CD4-positive, alpha-beta T cell (primary cell): ENCODE data around the gene KDM2B. TPM values are rescaled to one million over a fixed set of nuclear protein-coding genes. Genes with fewer than 3 reads are reported as not detected.

ENCODE experiments used
- ATAC-seq: fragments of 200-7000 bp; cut with Tn5 transposase; one replicate; pipeline ENCODE4 v1.10.0; 2022; ENCODE audit warnings: mild to moderate bottlenecking; ENCODE audit not compliant: poor library complexity
- CTCF ChIA-PET: fragments of 350-600 bp; sonication (Branson Sonifier 250); formaldehyde crosslinking; loops from one replicate; lab custom pipeline; 2021; ENCODE audit warnings: antibody characterized with exemption, inconsistent platforms; lab: Charles Lee
- POLR2A ChIA-PET: fragments of 350-600 bp; sonication (Branson Sonifier 250); formaldehyde crosslinking; loops from one replicate; lab custom pipeline; 2021; ENCODE audit warnings: antibody characterized with exemption, inconsistent platforms; lab: Charles Lee
- DNase-seq, 14 experiments: peaks; one replicate each; pipeline ENCODE4 v3.0.0-alpha.2; 2013 to 2020; ENCODE audit warnings: mixed read lengths in 2 of 14
- H3K27ac ChIP-seq, 2 donors: one replicate each; pipeline versions ENCODE4 v1.5.1 to v1.7.0; 2013; ENCODE audit warnings: low read length in 2 of 2, low read depth in 1 of 2, mild to moderate bottlenecking in 1 of 2
- H3K27me3 ChIP-seq, 2 experiments: 1 replicate in 1 of 2; 2 replicates in 1 of 2; pipeline versions ENCODE4 v1.6.1 to v1.7.0; 2013; ENCODE audit warnings: low read length in 2 of 2, control low read depth in 1 of 2, mild to moderate bottlenecking in 1 of 2, moderate library complexity in 1 of 2; ENCODE audit not compliant: insufficient read depth in 2 of 2, control insufficient read depth in 1 of 2
- H3K36me3 ChIP-seq: one replicate; pipeline ENCODE4 v1.6.1; 2013; ENCODE audit warnings: low read length, control low read depth; ENCODE audit not compliant: insufficient read depth
- H3K4me1 ChIP-seq: one replicate; pipeline ENCODE4 v1.6.1; 2013; ENCODE audit warnings: low read length, control low read depth; ENCODE audit not compliant: insufficient read depth
- H3K4me3 ChIP-seq: one replicate; pipeline ENCODE4 v1.5.1; 2013; ENCODE audit warnings: mild to moderate bottlenecking, low read length, moderate library complexity
- H3K9me3 ChIP-seq, 2 experiments: 1 replicate in 1 of 2; 2 replicates in 1 of 2; pipeline versions ENCODE4 v1.6.1 to v1.7.0; 2013; ENCODE audit warnings: low read length in 2 of 2, mild to moderate bottlenecking in 2 of 2, control low read depth in 1 of 2, moderate library complexity in 1 of 2; ENCODE audit not compliant: control insufficient read depth in 1 of 2, insufficient read depth in 1 of 2
- H3K27ac Mint-ChIP-seq: one replicate; pipeline ENCODE4 v1.8.0; 2020; ENCODE audit warnings: mixed read lengths
- H3K27me3 Mint-ChIP-seq: one replicate; pipeline ENCODE4 v1.8.0; 2021; ENCODE audit warnings: mixed read lengths
- H3K36me3 Mint-ChIP-seq: one replicate; pipeline ENCODE4 v1.8.0; 2021; ENCODE audit warnings: low read depth, mixed read lengths
- H3K4me1 Mint-ChIP-seq: one replicate; pipeline ENCODE4 v1.8.0; 2021; ENCODE audit warnings: low read depth, mixed read lengths
- H3K4me3 Mint-ChIP-seq: one replicate; pipeline ENCODE4 v1.8.0; 2020; ENCODE audit warnings: mild to moderate bottlenecking, mixed read lengths
- H3K9me3 Mint-ChIP-seq: one replicate; pipeline ENCODE4 v1.8.0; 2020; ENCODE audit warnings: mixed read lengths
- intact Hi-C, 2 experiments: fragments of 100-400 bp; cut with DNase I in 1 of 2; cut with micrococcal nuclease in 1 of 2; formaldehyde crosslinking; loops; one replicate each; pipeline versions ENCODE4 v1.15.1 to v1.9.0; 2023 to 2025; cut with DNase I, micrococcal nuclease
- total RNA-seq, 174 experiments: library from RNA in 2 of 174; stranded (reverse) in 2 of 174; gene quantifications; one replicate each; pipeline ENCODE4 v1.2.3 and lab custom pipeline; 2021 to 2026
- TF ChIP-seq, protein P1 (sequence below): fragments of 200-600 bp; IDR thresholded peaks from one replicate; pipeline ENCODE4 v1.8.0; 2022; ENCODE audit warnings: antibody characterized with exemption, mild to moderate bottlenecking

Gene KDM2B
- total RNA-seq, 2 experiments from 2014 or later = 60.4 to 62.6 TPM

DNA sequence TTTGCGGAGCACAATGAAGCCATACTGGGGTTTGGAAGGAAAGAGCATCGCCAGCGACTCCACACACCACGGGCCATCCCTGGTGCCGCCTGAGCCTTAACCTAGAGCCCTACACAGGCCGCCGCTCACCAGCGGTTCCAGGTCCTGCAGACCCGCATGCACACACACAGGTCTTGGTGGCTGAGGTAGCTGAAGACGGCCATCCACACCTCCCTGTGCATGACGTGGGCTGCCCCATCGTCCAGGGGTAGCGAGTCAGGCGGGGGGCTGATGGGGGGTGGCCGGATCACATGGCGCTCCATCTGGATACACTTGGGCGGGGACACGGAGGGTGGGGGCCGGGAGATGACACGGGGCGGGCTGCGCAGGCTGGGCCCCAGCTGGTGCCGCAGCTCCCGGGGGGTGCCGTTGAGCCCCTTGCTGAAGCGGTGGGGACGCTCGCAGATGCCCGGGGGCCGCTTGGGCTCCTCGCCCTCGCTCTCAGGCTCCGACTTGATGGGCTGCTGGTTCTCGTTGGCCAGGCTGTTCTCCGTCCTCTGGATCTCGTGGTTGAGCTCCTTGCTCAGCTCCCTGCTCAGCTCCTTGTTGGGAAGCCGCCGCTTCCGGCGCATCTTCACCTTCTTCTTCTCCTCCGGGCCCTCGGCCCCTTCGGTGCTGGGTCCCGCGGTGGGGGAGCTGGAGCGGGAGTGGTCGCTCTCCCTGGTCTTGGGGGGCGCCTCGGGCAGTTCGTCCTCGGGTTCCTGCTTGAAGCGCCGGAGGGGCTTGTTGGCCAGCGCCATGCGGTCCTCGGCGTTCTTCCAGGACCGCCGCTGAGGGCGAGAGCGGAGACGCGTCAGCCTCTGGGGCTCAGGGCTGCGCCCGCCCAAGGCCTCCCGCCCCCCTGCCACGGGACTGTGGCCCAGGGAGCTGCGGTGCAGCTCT, 138.5 kb downstream of the KDM2B start:
- TF ChIP-seq, protein P1, sequence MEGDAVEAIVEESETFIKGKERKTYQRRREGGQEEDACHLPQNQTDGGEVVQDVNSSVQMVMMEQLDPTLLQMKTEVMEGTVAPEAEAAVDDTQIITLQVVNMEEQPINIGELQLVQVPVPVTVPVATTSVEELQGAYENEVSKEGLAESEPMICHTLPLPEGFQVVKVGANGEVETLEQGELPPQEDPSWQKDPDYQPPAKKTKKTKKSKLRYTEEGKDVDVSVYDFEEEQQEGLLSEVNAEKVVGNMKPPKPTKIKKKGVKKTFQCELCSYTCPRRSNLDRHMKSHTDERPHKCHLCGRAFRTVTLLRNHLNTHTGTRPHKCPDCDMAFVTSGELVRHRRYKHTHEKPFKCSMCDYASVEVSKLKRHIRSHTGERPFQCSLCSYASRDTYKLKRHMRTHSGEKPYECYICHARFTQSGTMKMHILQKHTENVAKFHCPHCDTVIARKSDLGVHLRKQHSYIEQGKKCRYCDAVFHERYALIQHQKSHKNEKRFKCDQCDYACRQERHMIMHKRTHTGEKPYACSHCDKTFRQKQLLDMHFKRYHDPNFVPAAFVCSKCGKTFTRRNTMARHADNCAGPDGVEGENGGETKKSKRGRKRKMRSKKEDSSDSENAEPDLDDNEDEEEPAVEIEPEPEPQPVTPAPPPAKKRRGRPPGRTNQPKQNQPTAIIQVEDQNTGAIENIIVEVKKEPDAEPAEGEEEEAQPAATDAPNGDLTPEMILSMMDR = no peak
- POLR2A ChIA-PET = interaction anchor here (0.8 to 1.2 kb wide), 2 partner anchors 42 kb away, joined by 3 to 6 read pairs; partner anchors contain the start of gene RNF34
- H3K4me1 Mint-ChIP-seq = peaks cover 4% of the 10 kb centered on the region
- H3K27ac Mint-ChIP-seq = no peak overlapping the region
- H3K36me3 Mint-ChIP-seq = peaks cover 71% of the 10 kb centered on the region
- Histone ChIP-seq H3K4me1 (no peaks in the 10 kb centered on the region), H3K27me3 (no peaks in the 10 kb centered on the region), H3K27ac (no peak overlapping the region), H3K36me3 (peaks cover 66% of the 10 kb centered on the region), H3K4me3 (no peak overlapping the region), H3K9me3 (no peaks in the 10 kb centered on the region)
- CTCF ChIA-PET = interaction anchor here (0.6 to 2.0 kb wide), 18 partner anchors 8 to 1119 kb away, joined by 3 to 13 read pairs (median 4); no protein-coding TSS in a partner anchor
- H3K27me3 Mint-ChIP-seq = no peaks in the 10 kb centered on the region
- no peaks in the 10 kb centered on the region for H3K9me3 Mint-ChIP-seq
- peak in 1 of 14 experiments; percentile 28 for DNase-seq
- no peak for ATAC-seq
- no peak overlapping the region for H3K4me3 Mint-ChIP-seq
- intact Hi-C loops = loop anchor here in 1 of 2 experiments (5.0 kb wide), 1 partner anchor 90 kb away; the partner anchor contains the start of gene ANAPC5

DNA sequence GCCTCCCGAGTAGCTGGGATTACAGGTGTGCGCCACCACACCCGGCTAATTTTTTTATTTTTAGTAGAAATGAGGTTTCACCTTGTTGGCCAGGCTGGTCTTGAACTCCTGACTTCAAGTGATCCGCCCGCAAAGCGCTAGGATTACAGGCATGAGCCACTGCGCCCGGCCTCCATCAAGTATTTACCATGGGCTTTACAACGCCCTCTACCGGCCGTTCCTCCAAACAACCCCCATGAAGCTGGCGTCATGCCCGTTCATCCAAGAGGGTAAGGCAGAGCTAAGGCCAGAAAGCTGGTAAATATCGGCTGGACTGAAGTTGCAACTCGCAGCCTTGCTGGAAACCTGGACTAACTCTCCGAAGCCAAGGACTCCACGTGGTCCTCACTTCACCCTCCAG, 139.3 kb downstream of the KDM2B start:
- DNase-seq (peak in 1 of 14 experiments; percentile 30), ATAC-seq (no peak)
- Histone ChIP-seq H3K36me3 (peaks cover 74% of the 10 kb centered on the region), H3K4me3 (no peak overlapping the region), H3K4me1 (no peaks in the 10 kb centered on the region), H3K9me3 (no peaks in the 10 kb centered on the region), H3K27ac (no peak overlapping the region), H3K27me3 (no peaks in the 10 kb centered on the region)
- CTCF ChIA-PET = no interaction called here
- POLR2A ChIA-PET = interaction anchor here (0.8 kb wide), 1 partner anchor 41 kb away, joined by 3 read pairs; the partner anchor contains the start of gene RNF34
- Mint-ChIP-seq H3K9me3 (no peaks in the 10 kb centered on the region), H3K4me1 (peaks cover 4% of the 10 kb centered on the region), H3K36me3 (peaks cover 71% of the 10 kb centered on the region), H3K4me3 (no peak overlapping the region), H3K27ac (no peak overlapping the region), H3K27me3 (no peaks in the 10 kb centered on the region)
- intact Hi-C loops = loop anchor here in 1 of 2 experiments (5.0 kb wide), 1 partner anchor 89 kb away; the partner anchor contains the start of gene ANAPC5
- TF ChIP-seq, protein P1 = no peak

DNA sequence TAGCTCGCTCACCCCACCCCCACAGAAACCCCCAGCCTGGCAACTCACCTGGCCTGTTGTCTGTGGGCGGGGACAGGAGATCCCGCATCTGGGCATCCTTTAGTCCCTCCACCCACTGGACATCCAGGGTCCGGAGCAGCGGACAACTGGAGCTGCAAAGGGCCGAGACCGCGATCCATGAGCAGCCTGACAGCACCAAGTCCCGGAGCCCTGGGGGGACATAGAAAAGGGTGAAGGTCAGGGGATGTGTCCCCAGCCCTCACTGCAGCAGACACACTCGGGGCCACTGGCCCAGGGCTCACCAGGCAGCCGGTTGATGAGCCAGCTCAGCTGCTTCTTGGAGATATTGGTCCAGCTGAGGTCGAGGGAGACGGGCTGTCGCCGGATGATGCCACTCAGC, 140.1 kb downstream of the KDM2B start:
- DNase-seq (peak in 1 of 14 experiments; percentile 21), ATAC-seq (no peak)
- no peak overlapping the region for H3K4me3 ChIP-seq
- intact Hi-C loops = loop anchor here in 1 of 2 experiments (5.0 kb wide), 1 partner anchor 88 kb away; the partner anchor contains the start of gene ANAPC5
- no peak overlapping the region for H3K27ac ChIP-seq
- ChIA-PET CTCF (no interaction called here), POLR2A (no interaction called here)
- no peak overlapping the region for H3K27ac Mint-ChIP-seq
- H3K27me3 ChIP-seq = no peaks in the 10 kb centered on the region
- peaks cover 4% of the 10 kb centered on the region for H3K4me1 Mint-ChIP-seq
- H3K9me3 Mint-ChIP-seq = no peaks in the 10 kb centered on the region
- H3K27me3 Mint-ChIP-seq = no peaks in the 10 kb centered on the region
- TF ChIP-seq, protein P1 = no peak
- peaks cover 76% of the 10 kb centered on the region for H3K36me3 Mint-ChIP-seq
- H3K9me3 ChIP-seq = no peaks in the 10 kb centered on the region
- no peak overlapping the region for H3K4me3 Mint-ChIP-seq
- H3K4me1 ChIP-seq = no peaks in the 10 kb centered on the region
- peaks cover 79% of the 10 kb centered on the region for H3K36me3 ChIP-seq
